ENCODE data around the gene LTBP2.

Gene LTBP2

GRCh38 chr14:74647678-74648461 lies 35.8 kb upstream of the LTBP2 start:
- Mint-ChIP-seq H3K27ac (no peak overlapping the region), H3K4me1 (ENCODE audit: low read depth) (peaks cover 2% of the 10 kb centered on the region), H3K36me3 (ENCODE audit: low read depth) (no peaks in the 10 kb centered on the region), H3K27me3 (ENCODE audit: low read depth) (peaks cover 7% of the 10 kb centered on the region), H3K4me3 (no peak overlapping the region), H3K9me3 (no peaks in the 10 kb centered on the region)

DNA sequence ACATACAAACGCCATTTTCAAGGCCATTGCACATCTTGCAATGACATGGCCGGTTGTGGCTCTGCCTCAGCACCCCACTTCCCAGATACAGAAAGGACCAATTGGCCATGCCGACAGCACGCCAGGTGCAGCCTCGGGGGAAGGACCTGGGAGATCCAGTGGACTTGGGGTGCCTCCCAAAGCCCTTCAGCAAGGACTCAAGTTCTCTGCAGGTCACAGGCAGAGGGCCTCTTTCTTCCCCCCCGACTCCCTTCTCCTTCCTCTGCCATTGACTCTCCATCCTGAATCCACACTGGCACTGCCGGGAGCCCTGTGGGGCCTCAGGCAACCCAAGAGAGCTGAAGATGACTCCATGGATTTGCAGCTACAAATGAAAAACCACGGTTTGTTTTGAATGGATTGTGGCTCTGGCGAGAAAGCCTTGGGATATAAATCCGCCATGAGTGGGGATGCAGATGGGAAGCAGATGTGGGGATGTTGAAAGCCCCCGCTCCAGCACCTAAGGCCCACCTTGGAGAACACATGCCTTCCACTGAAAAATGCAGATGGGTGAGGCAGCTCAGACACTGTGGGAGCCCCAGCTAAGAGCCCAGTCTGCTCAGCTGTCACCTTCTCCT lies 35.1 kb upstream of the LTBP2 start:
- Mint-ChIP-seq H3K4me1 (ENCODE audit: low read depth) (peaks cover 2% of the 10 kb centered on the region), H3K27me3 (ENCODE audit: low read depth) (peaks cover 7% of the 10 kb centered on the region), H3K9me3 (no peaks in the 10 kb centered on the region), H3K27ac (no peak overlapping the region), H3K4me3 (no peak overlapping the region), H3K36me3 (ENCODE audit: low read depth) (no peaks in the 10 kb centered on the region)

- peaks cover 7% of the 10 kb centered on the region for H3K27me3 Mint-ChIP-seq (ENCODE audit: low read depth)
- H3K36me3 Mint-ChIP-seq (ENCODE audit: low read depth) = no peaks in the 10 kb centered on the region
- H3K4me1 Mint-ChIP-seq (ENCODE audit: low read depth) = no peaks in the 10 kb centered on the region
- H3K9me3 Mint-ChIP-seq = no peaks in the 10 kb centered on the region
- H3K4me3 Mint-ChIP-seq = no peak overlapping the region
- no peak overlapping the region for H3K27ac Mint-ChIP-seq
These were observed 33.9 kb upstream of the LTBP2 start for GRCh38 chr14:74645756-74646470.

DNA sequence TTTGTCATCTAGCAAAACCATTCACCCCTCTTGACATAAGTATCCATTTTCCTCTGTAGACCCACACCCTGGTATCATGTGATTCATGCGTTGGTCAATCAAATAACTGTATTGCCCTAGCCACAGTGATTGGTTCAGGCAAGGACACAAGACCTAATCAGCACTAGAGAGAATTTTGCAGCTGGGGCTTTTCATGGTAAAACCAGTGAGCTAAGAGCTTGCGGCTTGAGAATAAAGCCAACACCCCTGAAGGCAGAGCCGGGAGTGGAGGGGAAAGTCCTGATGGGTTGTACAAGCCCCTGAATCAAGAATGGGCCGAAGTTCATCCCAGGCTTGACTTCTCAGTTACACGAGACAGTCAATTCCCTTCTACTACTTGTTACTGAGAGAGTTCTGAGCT lies 33.2 kb upstream of the LTBP2 start:
- Mint-ChIP-seq H3K27ac (no peak overlapping the region), H3K27me3 (ENCODE audit: low read depth) (peaks cover 10% of the 10 kb centered on the region), H3K36me3 (ENCODE audit: low read depth) (no peaks in the 10 kb centered on the region), H3K9me3 (no peaks in the 10 kb centered on the region), H3K4me3 (no peak overlapping the region), H3K4me1 (ENCODE audit: low read depth) (no peaks in the 10 kb centered on the region)

- no peak overlapping the region for H3K4me3 Mint-ChIP-seq
- H3K9me3 Mint-ChIP-seq = no peaks in the 10 kb centered on the region
- no peaks in the 10 kb centered on the region for H3K36me3 Mint-ChIP-seq (ENCODE audit: low read depth)
- H3K27me3 Mint-ChIP-seq (ENCODE audit: low read depth) = peaks cover 15% of the 10 kb centered on the region
- no peak overlapping the region for H3K27ac Mint-ChIP-seq
- no peaks in the 10 kb centered on the region for H3K4me1 Mint-ChIP-seq (ENCODE audit: low read depth)
These were observed 29.8 kb upstream of the LTBP2 start for GRCh38 chr14:74641601-74642391.

DNA sequence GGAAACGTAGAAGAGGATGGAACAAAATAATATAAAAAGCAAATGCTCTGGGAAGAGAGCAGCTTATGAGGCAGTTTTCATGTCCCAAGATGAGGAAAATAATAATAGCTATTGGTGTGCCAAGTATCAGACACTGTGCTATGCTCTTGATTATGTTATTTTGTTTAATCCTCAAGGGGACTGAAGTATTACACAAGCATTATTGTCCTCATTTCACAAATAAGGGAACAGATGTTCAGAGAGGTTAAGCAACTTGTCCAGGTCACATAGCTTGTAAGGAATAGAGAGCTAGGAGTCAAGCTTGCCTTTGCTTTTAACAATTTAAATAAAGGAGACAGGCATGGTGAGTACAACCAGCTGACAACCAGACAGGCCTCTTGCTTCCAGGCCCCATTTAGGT lies 26.9 kb upstream of the LTBP2 start:
- H3K36me3 Mint-ChIP-seq (ENCODE audit: low read depth) = no peaks in the 10 kb centered on the region

GRCh38 chr14:74638066-74638465 lies 26.0 kb upstream of the LTBP2 start:
- Mint-ChIP-seq H3K36me3 (ENCODE audit: low read depth) (no peaks in the 10 kb centered on the region), H3K27ac (no peak overlapping the region), H3K9me3 (no peaks in the 10 kb centered on the region), H3K4me1 (ENCODE audit: low read depth) (no peaks in the 10 kb centered on the region), H3K4me3 (no peak overlapping the region), H3K27me3 (ENCODE audit: low read depth) (peaks cover 21% of the 10 kb centered on the region)

More for the DNA sequence above, 26.9 kb upstream of the LTBP2 start:
- Mint-ChIP-seq H3K9me3 (no peaks in the 10 kb centered on the region), H3K27me3 (ENCODE audit: low read depth) (peaks cover 19% of the 10 kb centered on the region), H3K4me3 (no peak overlapping the region), H3K4me1 (ENCODE audit: low read depth) (no peaks in the 10 kb centered on the region), H3K27ac (no peak overlapping the region)

DNA sequence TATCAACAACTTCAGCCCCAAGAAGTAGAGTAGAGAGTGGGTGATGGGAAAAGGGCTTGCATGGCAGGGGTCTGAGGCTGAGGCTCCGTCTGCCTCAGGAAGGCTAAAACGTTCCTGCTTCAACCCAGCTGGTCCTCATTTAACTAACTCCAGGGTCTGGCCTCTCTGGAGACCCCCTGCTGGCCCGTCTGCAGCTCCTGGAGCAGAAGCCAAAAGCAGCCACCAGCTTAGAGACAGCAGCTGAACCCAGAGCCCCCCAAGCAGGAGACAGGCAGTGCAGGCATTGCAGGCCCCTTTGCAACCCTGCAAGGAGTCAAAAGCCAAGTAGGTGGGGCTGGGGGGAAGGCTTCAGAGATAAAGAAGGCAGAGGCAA lies 25.1 kb upstream of the LTBP2 start:
- H3K4me1 Mint-ChIP-seq (ENCODE audit: low read depth) = no peaks in the 10 kb centered on the region
- H3K27me3 Mint-ChIP-seq (ENCODE audit: low read depth) = peaks cover 19% of the 10 kb centered on the region
- no peaks in the 10 kb centered on the region for H3K9me3 Mint-ChIP-seq
- H3K27ac Mint-ChIP-seq = no peak overlapping the region
- H3K4me3 Mint-ChIP-seq = no peak overlapping the region
- H3K36me3 Mint-ChIP-seq (ENCODE audit: low read depth) = no peaks in the 10 kb centered on the region

DNA sequence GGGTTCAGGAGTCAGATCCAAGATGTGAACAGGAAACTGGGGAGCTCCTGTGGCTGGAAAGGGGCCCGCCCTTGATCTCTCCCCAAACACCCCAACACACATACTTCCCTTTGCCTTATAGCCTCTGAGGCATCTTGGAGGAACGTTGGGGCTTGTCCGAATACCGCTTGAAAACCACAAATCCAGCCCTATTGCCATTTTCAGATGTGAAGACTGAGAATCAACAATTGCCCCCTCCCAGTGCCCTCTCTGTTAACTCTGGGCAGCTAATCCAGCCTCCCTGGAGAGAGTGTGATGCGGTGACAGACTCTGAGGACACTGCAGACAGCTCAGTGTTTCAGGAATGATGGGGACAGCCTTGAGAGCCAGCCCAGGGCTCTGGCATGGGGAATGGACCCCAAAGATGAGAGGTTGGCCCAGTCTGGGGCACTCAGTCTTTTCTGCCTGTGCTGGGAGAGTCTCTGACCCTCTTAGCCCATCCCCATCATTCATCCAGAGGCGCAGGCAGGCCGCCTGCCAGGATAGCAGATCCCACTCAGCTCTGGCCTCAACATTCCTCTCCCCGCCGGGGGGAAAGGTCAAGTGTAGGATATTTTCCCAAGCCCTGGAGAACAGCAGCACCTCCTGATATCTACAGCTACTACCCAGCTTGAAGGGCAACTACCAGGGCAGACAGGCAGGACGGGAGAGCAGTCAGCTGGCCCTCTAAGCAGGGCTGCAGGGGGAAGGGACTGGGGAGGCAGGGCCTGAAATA lies 24.6 kb upstream of the LTBP2 start:
- H3K9me3 Mint-ChIP-seq = no peaks in the 10 kb centered on the region

DNA sequence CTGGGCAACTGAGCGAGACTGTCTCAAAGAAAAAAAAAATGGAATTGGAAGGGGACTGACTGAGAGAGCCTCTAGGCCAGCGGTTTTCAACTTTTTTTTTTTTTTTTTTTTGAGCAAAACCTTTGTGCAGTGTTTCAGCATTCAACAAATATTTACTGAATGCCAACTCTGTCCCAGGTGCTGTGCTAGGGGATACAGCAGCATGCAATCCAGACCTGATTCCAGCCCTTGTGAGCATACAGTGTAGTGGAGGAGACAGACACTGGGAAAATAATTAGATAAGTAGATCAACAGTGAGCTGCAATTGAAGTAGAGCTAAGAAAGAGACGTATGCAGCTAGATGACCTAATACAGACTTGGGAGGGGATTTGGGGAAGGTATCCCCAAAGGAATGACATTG lies 23.8 kb upstream of the LTBP2 start:
- Mint-ChIP-seq H3K36me3 (ENCODE audit: low read depth) (no peaks in the 10 kb centered on the region), H3K4me1 (ENCODE audit: low read depth) (no peaks in the 10 kb centered on the region), H3K9me3 (no peaks in the 10 kb centered on the region), H3K27ac (no peak overlapping the region), H3K4me3 (no peak overlapping the region), H3K27me3 (ENCODE audit: low read depth) (peaks cover 19% of the 10 kb centered on the region)

More for the DNA sequence above, 24.6 kb upstream of the LTBP2 start:
- H3K4me1 Mint-ChIP-seq (ENCODE audit: low read depth) = no peaks in the 10 kb centered on the region
- no peak overlapping the region for H3K4me3 Mint-ChIP-seq
- H3K36me3 Mint-ChIP-seq (ENCODE audit: low read depth) = no peaks in the 10 kb centered on the region
- H3K27me3 Mint-ChIP-seq (ENCODE audit: low read depth) = peaks cover 19% of the 10 kb centered on the region
- H3K27ac Mint-ChIP-seq = no peak overlapping the region

- H3K4me3 Mint-ChIP-seq = no peak overlapping the region
- no peak overlapping the region for H3K27ac Mint-ChIP-seq
- no peaks in the 10 kb centered on the region for H3K36me3 Mint-ChIP-seq (ENCODE audit: low read depth)
- peaks cover 14% of the 10 kb centered on the region for H3K27me3 Mint-ChIP-seq (ENCODE audit: low read depth)
- H3K4me1 Mint-ChIP-seq (ENCODE audit: low read depth) = no peaks in the 10 kb centered on the region
- H3K9me3 Mint-ChIP-seq = no peaks in the 10 kb centered on the region
These were observed 22.9 kb upstream of the LTBP2 start for GRCh38 chr14:74634964-74635363.

DNA sequence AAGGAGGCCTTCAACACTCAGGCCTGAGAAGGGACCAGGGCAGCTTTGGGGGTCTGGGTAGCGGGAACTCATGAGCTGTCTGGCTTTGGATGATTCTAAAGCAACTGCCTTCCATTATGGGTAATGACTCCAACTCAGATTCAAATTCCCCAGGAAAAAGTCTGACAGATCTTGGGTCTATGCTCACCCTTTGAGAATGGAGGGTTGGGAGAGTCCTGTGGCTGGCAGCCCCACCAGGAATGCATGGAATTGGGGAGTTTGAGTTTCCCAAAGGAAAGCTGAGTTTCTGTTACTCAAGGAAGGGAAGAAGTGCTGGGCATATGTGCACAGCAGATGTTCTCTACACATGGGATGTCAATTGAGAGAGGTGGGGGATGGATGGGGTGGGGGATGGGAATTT lies 22.4 kb upstream of the LTBP2 start:
- no peak overlapping the region for H3K27ac Mint-ChIP-seq
- no peaks in the 10 kb centered on the region for H3K4me1 Mint-ChIP-seq (ENCODE audit: low read depth)
- H3K4me3 Mint-ChIP-seq = no peak overlapping the region
- no peaks in the 10 kb centered on the region for H3K36me3 Mint-ChIP-seq (ENCODE audit: low read depth)
- peaks cover 11% of the 10 kb centered on the region for H3K27me3 Mint-ChIP-seq (ENCODE audit: low read depth)
- no peaks in the 10 kb centered on the region for H3K9me3 Mint-ChIP-seq

- Mint-ChIP-seq H3K36me3 (ENCODE audit: low read depth) (no peaks in the 10 kb centered on the region), H3K27ac (no peak overlapping the region), H3K4me3 (no peak overlapping the region)
These were observed 19.0 kb upstream of the LTBP2 start for GRCh38 chr14:74630881-74631690.

More at GRCh38 chr14:74630881-74631690, 19.0 kb upstream of the LTBP2 start:
- H3K27me3 Mint-ChIP-seq (ENCODE audit: low read depth) = peaks cover 10% of the 10 kb centered on the region
- no peaks in the 10 kb centered on the region for H3K9me3 Mint-ChIP-seq
- H3K4me1 Mint-ChIP-seq (ENCODE audit: low read depth) = peaks cover 2% of the 10 kb centered on the region
